ENCODE data around the gene HSDL2.
"Not testable (repeated sequence)": the region's sequence is repeated elsewhere in the genome, so short reads cannot be mapped to it uniquely, and the experiment has no call there.

HSDL2 gene

DNA sequence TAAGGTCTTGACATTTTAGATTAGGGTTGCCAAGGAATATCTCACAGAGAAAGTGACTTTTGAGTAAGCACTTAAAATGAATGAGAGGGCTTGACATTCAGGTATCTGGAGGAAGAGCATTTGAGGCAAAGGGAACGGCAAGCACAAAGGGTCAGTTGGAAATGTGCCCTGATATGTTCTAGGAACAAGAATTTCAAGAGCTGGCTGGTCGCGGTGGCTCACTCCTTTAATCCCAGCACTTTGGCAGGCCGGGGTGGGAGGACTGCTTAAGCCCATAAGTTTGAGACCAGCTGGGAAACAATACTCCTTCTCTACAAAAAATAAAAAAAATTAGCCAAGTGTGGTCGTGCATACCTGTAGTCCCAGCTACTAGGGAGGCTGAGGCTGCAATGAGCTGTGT, 123.3 kb downstream of the HSDL2 start:
- no peak for DNase-seq

- no peak for DNase-seq
These were observed 125.2 kb downstream of the HSDL2 start for GRCh38 chr9:112505086-112505485.

DNA sequence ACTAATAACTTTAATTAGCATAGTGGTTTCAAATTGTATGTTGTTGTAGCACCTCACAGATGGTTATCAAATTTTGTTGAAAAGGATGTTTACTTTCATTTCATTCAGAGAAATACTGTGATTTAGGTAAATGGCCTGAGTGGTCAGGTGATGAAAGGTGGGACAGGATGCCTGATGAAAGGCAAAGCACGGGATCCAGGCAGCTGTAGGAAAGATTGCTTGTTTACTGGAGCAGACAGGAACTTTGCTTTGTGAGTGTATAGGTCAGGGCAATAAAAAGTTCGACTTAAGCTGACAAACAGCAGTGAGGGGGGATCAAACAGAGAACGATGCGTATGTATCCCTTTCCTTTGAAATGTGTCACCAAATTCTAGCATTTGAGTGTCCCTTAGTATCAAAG, 125.7 kb downstream of the HSDL2 start:
- no peak for DNase-seq

GRCh38 chr9:112506571-112506970, 126.7 kb downstream of the HSDL2 start:
- no peak for DNase-seq

DNA sequence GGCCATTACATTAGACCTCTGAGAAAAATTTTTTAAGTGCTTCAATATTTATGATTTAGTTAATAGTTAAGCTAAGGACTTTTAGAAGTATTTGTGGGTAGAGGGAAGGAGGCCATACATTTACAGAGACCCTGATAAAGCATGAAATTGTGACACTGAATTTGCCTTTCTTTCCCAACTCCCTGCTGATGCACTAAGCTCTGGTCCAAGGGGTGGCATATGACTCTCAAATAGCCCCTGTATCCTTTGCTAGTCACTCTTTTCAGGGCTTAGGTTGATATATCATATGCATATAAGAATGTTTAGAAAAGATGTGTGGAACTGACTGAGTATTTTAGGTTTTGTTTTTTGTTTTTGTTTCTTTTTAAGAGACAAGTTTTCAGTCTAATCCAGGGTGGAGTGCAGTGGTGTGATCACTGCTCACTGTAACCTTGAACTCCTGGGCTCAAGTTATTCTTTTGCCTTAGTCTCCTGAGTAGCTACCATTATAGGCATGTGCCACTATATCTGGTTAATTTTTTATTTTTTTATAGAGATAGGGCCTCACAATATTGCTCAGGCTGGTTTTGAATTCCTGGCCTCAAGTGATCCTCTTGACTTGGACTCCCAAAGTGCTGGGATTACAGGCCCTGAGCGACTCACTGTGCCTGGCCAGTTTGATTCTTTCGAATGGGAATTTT, 127.2 kb downstream of the HSDL2 start:
- DNase-seq, result no peak

GRCh38 chr9:112508377-112508776, 128.5 kb downstream of the HSDL2 start:
- DNase-seq, result no peak

- not testable (repeated sequence) for DNase-seq
These were observed 132.5 kb downstream of the HSDL2 start for GRCh38 chr9:112512377-112512776.

GRCh38 chr9:112516769-112517168, 136.9 kb downstream of the HSDL2 start:
- DNase-seq, result no peak

GRCh38 chr9:112520069-112520468, 140.2 kb downstream of the HSDL2 start:
- no peak for DNase-seq

GRCh38 chr9:112520656-112521055, 140.7 kb downstream of the HSDL2 start:
- DNase-seq, result no peak

Measured in stimulated activated CD8-positive, alpha-beta memory T cell treated with anti-CD3 and anti-CD28 coated beads, Interleukin-4, amount 100 ng/mL, for 48 hours (primary cell).